IMR-90 (cell line): ENCODE data around the gene RPS27. TPM values are rescaled to one million over a fixed set of nuclear protein-coding genes. Genes with fewer than 3 reads are reported as not detected.

Experiments used
- ATAC-seq: fragments of 200-7000 bp; cut with Tn5 transposase; 2 replicates; pipeline ENCODE4 v1.9.1; 2020; ENCODE audit warnings: low read depth, mild to moderate bottlenecking, moderate library complexity
- BruUV-seq: library from RNA; stranded (reverse); fragments of 400-500 nt; replicated peaks from 2 replicates; lab custom pipeline; 2021; lab: Mats Ljungman, UMichigan
- CTCF ChIA-PET: fragments of 300-600 bp; formaldehyde crosslinking; extraction: SDS; loops from one replicate; lab custom pipeline; 2021; ENCODE audit warnings: antibody characterized with exemption; lab: Yijun Ruan, JAX
- POLR2A ChIA-PET: fragments of 300-600 bp; sonication (Branson Sonifier 250); formaldehyde crosslinking; loops from one replicate; lab custom pipeline; 2022; ENCODE audit warnings: antibody characterized with exemption; ENCODE audit not compliant: unreplicated experiment; lab: Charles Lee
- DNase-seq: peaks from one replicate; pipeline ENCODE4 v3.0.0; 2013
- H2AFZ ChIP-seq: replicated peaks from 2 replicates; pipeline ENCODE3; 2013; ENCODE audit warnings: low read length, mild to moderate bottlenecking; ENCODE audit not compliant: poor library complexity
- H2AK5ac ChIP-seq: 2 replicates; pipeline ENCODE4 v1.6.1; 2013; ENCODE audit warnings: low read depth, low read length, inconsistent platforms
- H2AK9ac ChIP-seq: replicated peaks from 2 replicates; pipeline ENCODE3; 2013; ENCODE audit warnings: mild to moderate bottlenecking, low read depth, low read length, moderate library complexity; ENCODE audit not compliant: poor library complexity
- H2BK120ac ChIP-seq: 2 replicates; pipeline ENCODE4 v1.6.1; 2013; ENCODE audit warnings: low read depth, low read length, inconsistent platforms
- H2BK15ac ChIP-seq: 3 replicates; pipeline ENCODE4 v1.6.1; 2013; ENCODE audit warnings: low read depth, low read length, inconsistent platforms
- H2BK20ac ChIP-seq: 2 replicates; pipeline ENCODE4 v1.6.1; 2013; ENCODE audit warnings: low read depth, mild to moderate bottlenecking, inconsistent platforms, low read length, moderate library complexity
- H2BK5ac ChIP-seq: 2 replicates; pipeline ENCODE4 v1.6.1; 2013; ENCODE audit warnings: mild to moderate bottlenecking, low read depth, low read length, inconsistent platforms; ENCODE audit not compliant: poor library complexity, severe bottlenecking
- H3K14ac ChIP-seq: replicated peaks from 2 replicates; pipeline ENCODE4 v1.6.1; 2013; ENCODE audit warnings: low read depth, low read length, inconsistent platforms
- H3K18ac ChIP-seq: 2 replicates; pipeline ENCODE4 v1.6.1; 2013; ENCODE audit warnings: low read depth, low read length, control low read depth
- H3K23ac ChIP-seq: 2 replicates; pipeline ENCODE4 v1.6.1; 2013; ENCODE audit warnings: low read depth, low read length, inconsistent platforms
- H3K27ac ChIP-seq: 2 replicates; pipeline ENCODE4 v1.5.1; 2013; ENCODE audit warnings: mild to moderate bottlenecking, control low read depth, low read length; ENCODE audit not compliant: insufficient read depth
- H3K27me3 ChIP-seq: 2 replicates; pipeline ENCODE4 v1.6.1; 2013; ENCODE audit warnings: low read length; ENCODE audit not compliant: control insufficient read depth, insufficient read depth
- H3K36me3 ChIP-seq: 2 replicates; pipeline ENCODE4 v1.6.1; 2013; ENCODE audit warnings: low read length, mixed read lengths; ENCODE audit not compliant: control insufficient read depth, insufficient read depth
- H3K4ac ChIP-seq: 2 replicates; pipeline ENCODE4 v1.6.1; 2013; ENCODE audit warnings: low read depth, low read length, inconsistent platforms
- H3K4me1 ChIP-seq: 2 replicates; pipeline ENCODE4 v1.6.1; 2013; ENCODE audit warnings: low read length, mixed read lengths; ENCODE audit not compliant: control insufficient read depth, insufficient read depth
- H3K4me2 ChIP-seq: 2 replicates; pipeline ENCODE4 v1.6.1; 2013; ENCODE audit warnings: low read depth, mild to moderate bottlenecking, control low read depth, low read length, moderate library complexity
- H3K4me3 ChIP-seq: 2 replicates; pipeline ENCODE4 v1.5.1; 2013; ENCODE audit warnings: low read depth, mild to moderate bottlenecking, control low read depth, low read length, moderate library complexity; ENCODE audit not compliant: insufficient read depth
- H3K56ac ChIP-seq: 2 replicates; pipeline ENCODE4 v1.6.1; 2013; ENCODE audit warnings: low read length, inconsistent platforms; ENCODE audit not compliant: insufficient read depth; ENCODE audit errors: extremely low read depth
- H3K79me1 ChIP-seq, 2 experiments: 2 replicates each; pipeline ENCODE4 v1.6.1; 2013; ENCODE audit warnings: low read length in 2 of 2, inconsistent platforms in 1 of 2, low read depth in 1 of 2
- H3K9ac ChIP-seq: 2 replicates; pipeline ENCODE4 v1.6.1; 2013; ENCODE audit warnings: low read depth, low read length, control low read depth
- H3K9me1 ChIP-seq: 2 replicates; pipeline ENCODE4 v1.6.1; 2013; ENCODE audit warnings: low read length, inconsistent platforms; ENCODE audit not compliant: insufficient read depth
- H3K9me3 ChIP-seq: 2 replicates; pipeline ENCODE4 v1.6.1; 2013; ENCODE audit warnings: low read length; ENCODE audit not compliant: control insufficient read depth, insufficient read depth
- H4K20me1 ChIP-seq: 2 replicates; pipeline ENCODE4 v1.6.1; 2013; ENCODE audit warnings: low read length, inconsistent platforms; ENCODE audit not compliant: insufficient read depth
- H4K5ac ChIP-seq: 2 replicates; pipeline ENCODE4 v1.6.1; 2013; ENCODE audit warnings: mild to moderate bottlenecking, low read depth, low read length, control low read depth
- H4K8ac ChIP-seq, 2 experiments: 2 replicates each; pipeline ENCODE4 v1.6.1; 2013; ENCODE audit warnings: low read depth in 2 of 2, low read length in 2 of 2, control low read depth in 1 of 2, inconsistent platforms in 1 of 2
- H4K91ac ChIP-seq: 2 replicates; pipeline ENCODE4 v1.6.1; 2013; ENCODE audit warnings: low read depth, low read length, inconsistent platforms; ENCODE audit not compliant: insufficient read depth
- CEBPB ChIP-seq: IDR thresholded peaks from 2 replicates; pipeline ENCODE4 v1.6.1; 2012; ENCODE audit warnings: low read depth, low read length, improper control_type of control experiment
- CHD1 ChIP-seq: IDR thresholded peaks from 2 replicates; pipeline ENCODE4 v1.6.1; 2012; ENCODE audit warnings: low read depth, low read length, improper control_type of control experiment
- MAZ ChIP-seq: IDR thresholded peaks from 2 replicates; pipeline ENCODE4 v1.6.1; 2012; ENCODE audit warnings: low read depth, mild to moderate bottlenecking, low read length, improper control_type of control experiment, moderate library complexity, borderline replicate concordance
- MXI1 ChIP-seq: IDR thresholded peaks from 2 replicates; pipeline ENCODE4 v1.6.1; 2012; ENCODE audit warnings: low read depth, mild to moderate bottlenecking, low read length, moderate library complexity, borderline replicate concordance
- NFE2L2 ChIP-seq: fragments of 150-350 bp; IDR thresholded peaks from 2 replicates; pipeline ENCODE4 v1.6.1; 2016; ENCODE audit warnings: low read depth, mild to moderate bottlenecking, low read length
- POLR2A ChIP-seq: IDR thresholded peaks from 2 replicates; pipeline ENCODE4 v1.6.1; 2012; ENCODE audit warnings: mild to moderate bottlenecking, low read depth, low read length
- RCOR1 ChIP-seq: IDR thresholded peaks from 2 replicates; pipeline ENCODE4 v1.6.1; 2012; ENCODE audit warnings: mild to moderate bottlenecking, low read length, improper control_type of control experiment; ENCODE audit not compliant: insufficient replicate concordance
- RFX5 ChIP-seq: IDR thresholded peaks from 2 replicates; pipeline ENCODE4 v1.8.0; 2012; ENCODE audit warnings: low read depth, mild to moderate bottlenecking, low read length, moderate library complexity
- SMC3 ChIP-seq: fragments of 150-350 bp; IDR thresholded peaks from 2 replicates; pipeline ENCODE4 v1.6.1; 2016; ENCODE audit warnings: low read depth, mild to moderate bottlenecking, antibody characterized with exemption, low read length, moderate library complexity
- WGBS, 2 experiments: methylation state at CpG; one replicate each; pipeline versions ENCODE4 v1.1.5 to v1.1.7; 2013; ENCODE audit warnings: missing lambda C conversion rate in 2 of 2; ENCODE audit not compliant: insufficient read length in 1 of 2; ENCODE audit errors: extremely low coverage in 2 of 2; 5-methylcytosine and 5-hydroxymethylcytosine counted together
- dilution Hi-C: fragments of 300-500 bp; cut with HindIII; formaldehyde crosslinking; loops from one replicate; pipeline ENCODE4 v1.14.3; 2018; ENCODE audit warnings: low sequenced_read_pairs; ENCODE audit not compliant: unreplicated experiment
- in situ Hi-C: fragments of 300-500 bp; cut with MboI; formaldehyde crosslinking; loops from 3 replicates; pipeline ENCODE4 v1.14.3; 2019; ENCODE audit warnings: low sequenced_read_pairs, inconsistent platforms, mixed read lengths
- intact Hi-C: fragments of 100-400 bp; cut with micrococcal nuclease; formaldehyde crosslinking; loops from 2 replicates; pipeline ENCODE4 v1.10.0; 2022
- polyA plus RNA-seq, 3 experiments: library from polyadenylated mRNA; depleted of rRNA; stranded (reverse); fragments of >200 nt; gene quantifications; 2 replicates each; pipeline ENCODE4 v1.2.3, GENCODE V29; 2012; ENCODE audit warnings: low replicate concordance in 1 of 3
- total RNA-seq: library from RNA; depleted of rRNA; stranded (reverse); fragments of >200 nt; gene quantifications from 2 replicates; pipeline ENCODE4 v1.2.3, GENCODE V29; 2012

Gene RPS27
- total and polyA plus RNA-seq, 2 of the 4 experiments (the other 2 are of a cell fraction), result 320 to 6,236 TPM

DNA sequence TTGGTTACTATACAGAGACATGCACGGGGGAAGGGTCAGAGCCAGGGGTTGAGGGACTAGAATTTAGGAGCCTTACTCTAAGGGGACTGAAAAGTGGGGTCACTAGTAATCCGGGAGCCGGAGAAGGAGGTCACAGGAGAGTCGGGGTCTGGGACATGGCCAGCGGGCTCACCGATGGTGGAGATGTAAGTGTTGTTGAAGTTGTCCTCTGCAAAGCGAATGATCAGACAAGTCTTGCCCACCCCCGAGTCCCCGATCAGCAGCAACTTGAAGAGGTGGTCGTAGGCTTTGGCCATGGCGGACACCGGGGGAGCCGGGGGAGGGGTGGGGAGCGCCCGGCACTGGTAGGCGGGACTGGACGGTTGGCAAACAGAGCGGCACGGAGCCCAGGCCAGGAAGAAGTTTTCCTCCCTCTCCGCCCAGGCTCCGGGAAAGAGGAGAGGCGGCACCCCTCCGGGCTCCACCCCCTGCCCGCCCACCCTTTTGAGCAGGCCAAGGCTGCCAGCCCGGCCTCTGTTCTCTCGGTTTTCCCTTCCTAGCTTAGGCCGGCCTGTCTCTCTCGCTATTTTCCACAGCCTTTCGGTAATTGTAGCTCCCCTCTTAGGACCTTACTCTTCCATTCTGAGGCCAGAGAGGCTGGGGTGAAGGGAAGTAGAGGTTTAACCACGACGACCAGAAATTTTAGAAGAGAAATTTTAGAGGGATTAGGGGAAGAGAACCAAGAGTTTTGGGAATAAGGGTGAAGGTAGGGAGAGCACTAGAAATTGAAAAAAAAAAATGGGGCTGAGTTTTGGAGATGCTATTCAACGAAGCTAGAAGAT is 4.4 kb upstream of the RPS27 start, which contains the start of gene RAB13:
TSS of gene RAB13 (minus strand) at position 399 of the 821 bp plus-strand sequence. CDS start at position 296, 103 bp downstream.
- Histone ChIP-seq H2AK5ac (peak within 1 kb of the TSS; percentile 100), H2BK20ac (peak within 1 kb of the TSS; percentile 76), H3K4me1 (peaks cover 4% of the 10 kb centered on the region), H4K8ac (peak within 1 kb of the TSS; percentile 95 to 96), H3K36me3 (peaks cover 19% of the 10 kb centered on the region), H3K27me3 (no peaks in the 10 kb centered on the region), H2AFZ (peak within 1 kb of the TSS; percentile 90), H2AK9ac (peak within 1 kb of the TSS; percentile 100), H4K91ac (peak within 1 kb of the TSS; percentile 98), H3K4me3 (peak within 1 kb of the TSS; percentile 59), H3K4ac (peak within 1 kb of the TSS; percentile 99), H3K4me2 (peak within 1 kb of the TSS; percentile 97), H2BK120ac (peak within 1 kb of the TSS; percentile 84), H3K9ac (peak within 1 kb of the TSS; percentile 98), H3K27ac (peak within 1 kb of the TSS; percentile 97), H3K79me1 (peaks cover 25 to 43% of the 10 kb centered on the region in 2 experiments), H3K18ac (peak within 1 kb of the TSS; percentile 92), H4K20me1 (no peaks in the 10 kb centered on the region), H2BK15ac (peak within 1 kb of the TSS; percentile 99), H3K9me1 (peaks cover 8% of the 10 kb centered on the region), H4K5ac (peak within 1 kb of the TSS; percentile 66), H3K56ac (peak within 1 kb of the TSS; percentile 99), H2BK5ac (peak within 1 kb of the TSS; percentile 97), H3K9me3 (no peaks in the 10 kb centered on the region), H3K23ac (peak within 1 kb of the TSS; percentile 97), H3K14ac (peak within 1 kb of the TSS; percentile 100)
- POLR2A ChIA-PET, result interaction anchor here (0.6 kb wide), 1 partner anchor 40 kb away, joined by 3 read pairs; the partner anchor contains the start of gene DENND4B
- intact Hi-C loops, result loop anchor here (1.0 to 10.0 kb wide), 5 partner anchors 23 to 481 kb away; partner anchors contain the start of gene SLC39A1
- 0% methylated on average over 3 of the region's 32 CpGs; no CpG with 5 or more reads in 1 of the 2 experiments for WGBS, 2 experiments
- no TSS peak for BruUV-seq
- TF ChIP-seq CEBPB, result no peak
- TF ChIP-seq RCOR1, result no peak
- peak; percentile 7; the same call in 1 of the 2 replicates for TF ChIP-seq MAZ
- TF ChIP-seq NFE2L2, result no peak
- TF ChIP-seq POLR2A, result no peak; the same call in 1 of the 2 replicates
- TF ChIP-seq CHD1, result no peak
- TF ChIP-seq SMC3, result no peak
- TF ChIP-seq MXI1, result peak; percentile 6; the same call in 1 of the 2 replicates
- TF ChIP-seq RFX5, result no peak
- DNase-seq, result peak; percentile 80
- in situ Hi-C loops, result no loop called here
- CTCF ChIA-PET, result interaction anchor here (0.6 to 2.5 kb wide), 10 partner anchors 19 to 622 kb away, joined by 3 to 8 read pairs (median 4); partner anchors contain the start of genes DENND4B and SLC39A1
- dilution Hi-C loops, result no loop called here
- peak; percentile 81 for ATAC-seq
